GM12878 (cell line): ENCODE data around the gene ORAI3. TPM values are rescaled to one million over a fixed set of nuclear protein-coding genes. Genes with fewer than 3 reads are reported as not detected.

Experiments
- CEBPB ChIP-seq, 2 experiments: fragments of 150-350 bp in 1 of 2; IDR thresholded peaks; 2 replicates each; pipeline ENCODE4 v1.6.1; 2012 to 2014; ENCODE audit warnings: low read depth in 2 of 2, low read length in 2 of 2, borderline replicate concordance in 1 of 2, inconsistent platforms in 1 of 2
- CHD1 ChIP-seq: IDR thresholded peaks from 2 replicates; pipeline ENCODE4 v1.6.1; 2012; ENCODE audit warnings: low read depth, low read length, improper control_type of control experiment
- EGR1 ChIP-seq, 2 experiments: IDR thresholded peaks; 1 replicate in 1 of 2; 2 replicates in 1 of 2; pipeline ENCODE4 v1.6.1; 2011 to 2012; ENCODE audit warnings: low read depth in 2 of 2, low read length in 2 of 2, borderline replicate concordance in 1 of 2, mild to moderate bottlenecking in 1 of 2, moderate library complexity in 1 of 2
- HCFC1 ChIP-seq: fragments of 150-350 bp; IDR thresholded peaks from 2 replicates; pipeline ENCODE4 v1.6.1; 2014; ENCODE audit warnings: low read length
- HSF1 ChIP-seq: fragments of 150-350 bp; IDR thresholded peaks from 2 replicates; pipeline ENCODE4 v1.6.1; 2014; ENCODE audit warnings: mild to moderate bottlenecking, low read depth, low read length
- JUNB ChIP-seq: IDR thresholded peaks from 2 replicates; pipeline ENCODE4 v1.6.1; 2016; ENCODE audit warnings: antibody characterized with exemption, mild to moderate bottlenecking
- MYB ChIP-seq: fragments of 150-350 bp; IDR thresholded peaks from 2 replicates; pipeline ENCODE4 v1.6.1; 2014; ENCODE audit warnings: mild to moderate bottlenecking, low read depth, low read length, borderline replicate concordance
- NFXL1 ChIP-seq: fragments of 450-650 bp; IDR thresholded peaks from 2 replicates; pipeline ENCODE4 v1.6.1; 2017; ENCODE audit warnings: antibody characterized with exemption, mild to moderate bottlenecking, borderline replicate concordance
- NFYB ChIP-seq: IDR thresholded peaks from 2 replicates; pipeline ENCODE4 v1.6.1; 2011; ENCODE audit warnings: low read depth, mild to moderate bottlenecking, low read length, improper control_type of control experiment, moderate library complexity; ENCODE audit not compliant: insufficient read depth
- STAT3 ChIP-seq: IDR thresholded peaks from 2 replicates; pipeline ENCODE4 v1.6.1; 2011; ENCODE audit warnings: low read depth, low read length, improper control_type of control experiment
- SUPT20H ChIP-seq: IDR thresholded peaks from 2 replicates; pipeline ENCODE4 v1.6.1; 2011; ENCODE audit warnings: low read depth, mild to moderate bottlenecking, low read length, moderate library complexity, borderline replicate concordance; ENCODE audit not compliant: control insufficient read depth
- ZNF217 ChIP-seq: fragments of 450-650 bp; IDR thresholded peaks from 2 replicates; pipeline ENCODE4 v1.6.1; 2017; ENCODE audit warnings: antibody characterized with exemption, mild to moderate bottlenecking
- ZNF24 ChIP-seq: fragments of 450-650 bp; IDR thresholded peaks from 2 replicates; pipeline ENCODE4 v1.6.1; 2017; ENCODE audit warnings: antibody characterized with exemption, mild to moderate bottlenecking
- polyA plus RNA-seq, 11 experiments: library from polyadenylated mRNA; depleted of rRNA in 4 of 11; unstranded in 6 of 11; stranded (reverse) in 5 of 11; fragments of >200 nt; fragmentation: Nextera tagmentation in 4 of 11; fragmentation: Illumina TruSeq in 1 of 11; extraction: Ambion mirVana in 4 of 11; extraction: Trizol in 1 of 11; gene quantifications; 1 replicate in 1 of 11; 2 replicates in 10 of 11; pipeline versions ENCODE4 v1.2.1 to v1.2.3, GENCODE V29; 2011 to 2016; ENCODE audit warnings: inconsistent platforms in 2 of 11, missing spikeins in 2 of 11, low read depth in 1 of 11
- total RNA-seq, 4 experiments: library from RNA; depleted of rRNA in 3 of 4; stranded (reverse); fragments of >200 nt in 3 of 4; fragmentation: Illumina TruSeq in 1 of 4; extraction: Trizol in 1 of 4; gene quantifications; 2 replicates each; pipeline versions ENCODE4 v1.2.1 to v1.2.3, GENCODE V29; 2013 to 2021
- TF ChIP-seq, protein P1 (sequence below): fragments of 450-650 bp; IDR thresholded peaks from 2 replicates; pipeline ENCODE4 v1.6.1; 2017; ENCODE audit warnings: antibody characterized with exemption, mild to moderate bottlenecking, moderate library complexity

ORAI3 gene
- total and polyA plus RNA-seq, 10 of the 15 experiments (the other 5 are each of a cell fraction or from before 2014, with no cell fraction given), result 3.4 to 21.9 (median 16.2) TPM

DNA sequence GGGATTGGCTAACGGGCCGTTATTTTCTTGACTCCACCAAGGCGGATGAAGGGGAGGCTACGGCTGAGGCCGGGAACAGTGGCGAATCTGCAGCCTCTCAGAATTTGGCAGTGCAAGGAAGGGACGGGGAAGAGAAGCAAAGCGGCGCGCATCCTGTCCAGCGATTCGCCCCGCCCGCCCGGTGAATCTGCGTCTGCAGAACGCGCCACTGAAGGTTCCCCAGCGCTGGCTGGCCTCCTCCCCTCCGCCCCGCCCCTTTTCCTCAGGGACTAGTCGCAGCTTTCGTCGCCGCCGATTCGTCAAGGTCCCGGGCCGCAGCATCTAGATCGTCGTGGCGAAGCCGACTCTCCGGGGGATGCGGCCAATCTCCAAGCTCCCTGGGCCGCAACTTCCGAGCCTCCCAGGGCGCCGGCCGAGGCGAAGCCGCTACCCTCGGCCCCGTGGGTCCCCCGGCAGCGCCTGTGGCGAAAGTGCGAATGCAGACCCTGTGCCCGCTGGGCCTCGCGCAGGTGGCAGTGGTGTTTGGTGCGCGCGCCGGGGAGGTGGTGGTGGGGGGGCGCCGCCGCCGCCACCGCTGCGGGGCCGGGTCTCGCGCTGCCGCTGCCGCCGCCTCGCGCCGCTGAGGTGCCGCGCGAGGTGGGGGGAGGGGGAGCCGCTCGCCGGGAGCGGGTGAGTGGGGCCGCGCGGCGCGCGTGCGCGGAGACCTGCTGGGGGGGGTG, 8.7 kb downstream of the ORAI3 start, which contains the start of gene SETD1A (continued):
- TF ChIP-seq, protein P1, sequence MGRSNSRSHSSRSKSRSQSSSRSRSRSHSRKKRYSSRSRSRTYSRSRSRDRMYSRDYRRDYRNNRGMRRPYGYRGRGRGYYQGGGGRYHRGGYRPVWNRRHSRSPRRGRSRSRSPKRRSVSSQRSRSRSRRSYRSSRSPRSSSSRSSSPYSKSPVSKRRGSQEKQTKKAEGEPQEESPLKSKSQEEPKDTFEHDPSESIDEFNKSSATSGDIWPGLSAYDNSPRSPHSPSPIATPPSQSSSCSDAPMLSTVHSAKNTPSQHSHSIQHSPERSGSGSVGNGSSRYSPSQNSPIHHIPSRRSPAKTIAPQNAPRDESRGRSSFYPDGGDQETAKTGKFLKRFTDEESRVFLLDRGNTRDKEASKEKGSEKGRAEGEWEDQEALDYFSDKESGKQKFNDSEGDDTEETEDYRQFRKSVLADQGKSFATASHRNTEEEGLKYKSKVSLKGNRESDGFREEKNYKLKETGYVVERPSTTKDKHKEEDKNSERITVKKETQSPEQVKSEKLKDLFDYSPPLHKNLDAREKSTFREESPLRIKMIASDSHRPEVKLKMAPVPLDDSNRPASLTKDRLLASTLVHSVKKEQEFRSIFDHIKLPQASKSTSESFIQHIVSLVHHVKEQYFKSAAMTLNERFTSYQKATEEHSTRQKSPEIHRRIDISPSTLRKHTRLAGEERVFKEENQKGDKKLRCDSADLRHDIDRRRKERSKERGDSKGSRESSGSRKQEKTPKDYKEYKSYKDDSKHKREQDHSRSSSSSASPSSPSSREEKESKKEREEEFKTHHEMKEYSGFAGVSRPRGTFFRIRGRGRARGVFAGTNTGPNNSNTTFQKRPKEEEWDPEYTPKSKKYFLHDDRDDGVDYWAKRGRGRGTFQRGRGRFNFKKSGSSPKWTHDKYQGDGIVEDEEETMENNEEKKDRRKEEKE, result no peak
- TF ChIP-seq JUNB, result no peak
- TF ChIP-seq ZNF24, result no peak
- TF ChIP-seq STAT3, result no peak
- TF ChIP-seq MYB, result no peak
- no peak for TF ChIP-seq SUPT20H
- TF ChIP-seq EGR1 (IDR thresholded peaks at IDR 0.05; ENCODE audit: borderline replicate concordance in 1 of 2, low read depth in 2 of 2, low read length in 2 of 2), result 0 out of 3 replicates have a peak, but pooled peaks of 1 of the 2 experiments have one; percentile 23
- TF ChIP-seq CEBPB (IDR thresholded peaks at IDR 0.05; ENCODE audit: borderline replicate concordance in 1 of 2, low read depth in 2 of 2, low read length in 2 of 2), result no peak
- TF ChIP-seq NFXL1, result no peak
- TF ChIP-seq HCFC1, result peak; percentile 78
- TF ChIP-seq CHD1, result no peak
- TF ChIP-seq ZNF217, result no peak
- peak; percentile 49; the same call in 1 of the 2 replicates for TF ChIP-seq HSF1
- TF ChIP-seq NFYB, result peak; percentile 66; the same call in 1 of the 2 replicates
